ENCODE data around the gene ATP12A. TPM values are rescaled to one million over a fixed set of nuclear protein-coding genes. Genes with fewer than 3 reads are reported as not detected.

The ATP12A gene
- polyA plus RNA-seq, 3 donors = 14.0 to 27.2 (median 20.0) TPM

Other genes starting within 250 kb of the ATP12A start
- gene PARP4, start 167.6 kb upstream of the ATP12A start, polyA plus RNA-seq (ENCODE audit: insufficient read length in 3 of 3) = 10 to 100 TPM; 47.1 to 59.0 (median 51.4) TPM
- gene RNF17, start 83.8 kb downstream of the ATP12A start, polyA plus RNA-seq (ENCODE audit: insufficient read length in 3 of 3) = under 1 TPM in 1 of 3 donors, not detected in 2; 0.16 TPM

Measured in renal pelvis (tissue), 3 donors.